ENCODE measurements around the gene MRPS17. TPM values are rescaled to one million over a fixed set of nuclear protein-coding genes. Genes with fewer than 3 reads are reported as not detected.

The MRPS17 gene
- total and polyA plus RNA-seq, 2 experiments from 2014 or later: 13.7 to 26.1 TPM

- Histone ChIP-seq H3K27me3 (no peaks in the 10 kb centered on the region), H3K9me3 (ENCODE audit: low read depth) (no peaks in the 10 kb centered on the region), H3K4me1 (ENCODE audit: insufficient read depth) (no peaks in the 10 kb centered on the region), H3K4me2 (no peak overlapping the region), H3K9me2 (replicated peaks; ENCODE audit: insufficient read depth) (no peaks in the 10 kb centered on the region), H2AFZ (no peak overlapping the region), H3K79me2 (no peaks in the 10 kb centered on the region), H3K36me3 (replicated peaks; ENCODE audit: insufficient read depth, low read depth) (no peaks in the 10 kb centered on the region), H3K27ac (peak overlapping the region; percentile 18), H3K4me3 (no peak overlapping the region), H4K20me1 (ENCODE audit: insufficient read depth, poor library complexity, severe bottlenecking) (no peaks in the 10 kb centered on the region)
- no peak for DNase-seq (ENCODE audit: low spot score)
- TF ChIP-seq EZH2phosphoT487 (IDR thresholded peaks at IDR 0.05; ENCODE audit: low read depth, severe bottlenecking, unreplicated experiment) (no peak), EZH2 (IDR thresholded peaks at IDR 0.05; ENCODE audit: borderline replicate concordance) (no peak), CTCF (IDR thresholded peaks at IDR 0.05; ENCODE audit: poor library complexity) (no peak)
- WGBS (ENCODE audit: low lambda C conversion rate, missing lambda C conversion rate): 80% methylated on average over 8 of the region's 8 CpGs
These were observed 45.3 kb downstream of the MRPS17 start for GRCh38 chr7:55996856-55997500.

GRCh38 chr7:56003749-56004148 is 52.1 kb downstream of the MRPS17 start:
- no peaks in the 10 kb centered on the region for H3K9me2 ChIP-seq (replicated peaks; ENCODE audit: insufficient read depth)
- no peaks in the 10 kb centered on the region for H4K20me1 ChIP-seq (ENCODE audit: insufficient read depth, poor library complexity, severe bottlenecking)
- H3K36me3 ChIP-seq (replicated peaks; ENCODE audit: insufficient read depth, low read depth): no peaks in the 10 kb centered on the region
- no peak overlapping the region for H3K4me2 ChIP-seq
- no peak for DNase-seq (ENCODE audit: low spot score)
- no peak overlapping the region for H2AFZ ChIP-seq
- H3K9me3 ChIP-seq (ENCODE audit: low read depth): no peaks in the 10 kb centered on the region
- H3K27ac ChIP-seq: no peak overlapping the region
- H3K27me3 ChIP-seq: no peaks in the 10 kb centered on the region
- H3K4me3 ChIP-seq: no peak overlapping the region
- TF ChIP-seq EZH2 (IDR thresholded peaks at IDR 0.05; ENCODE audit: borderline replicate concordance) (no peak), EZH2phosphoT487 (IDR thresholded peaks at IDR 0.05; ENCODE audit: low read depth, severe bottlenecking, unreplicated experiment) (no peak), CTCF (IDR thresholded peaks at IDR 0.05; ENCODE audit: poor library complexity) (no peak)
- no peaks in the 10 kb centered on the region for H3K79me2 ChIP-seq
- WGBS (ENCODE audit: low lambda C conversion rate, missing lambda C conversion rate): 96% methylated on average over 4 of the region's 4 CpGs
- peaks cover 10% of the 10 kb centered on the region for H3K4me1 ChIP-seq (ENCODE audit: insufficient read depth)

Other genes starting within 250 kb of the MRPS17 start
- not detected in 2 replicates for gene SEPTIN14, start 89.1 kb upstream of the MRPS17 start, total RNA-seq
- not detected in 2 replicates for gene SEPTIN14, start 89.1 kb upstream of the MRPS17 start, polyA plus RNA-seq
- 4.8 and 5.4 TPM in 2 replicates for gene ZNF713, start 64.4 kb upstream of the MRPS17 start, total RNA-seq
- gene ZNF713, start 64.4 kb upstream of the MRPS17 start, polyA plus RNA-seq: 1.8 and 1.9 TPM in 2 replicates
- gene NIPSNAP2, start 12.7 kb downstream of the MRPS17 start, total RNA-seq: 46.0 and 47.6 TPM in 2 replicates
- gene NIPSNAP2, start 12.7 kb downstream of the MRPS17 start, polyA plus RNA-seq: 46.2 and 51.6 TPM in 2 replicates
- gene PSPH, start 99.6 kb downstream of the MRPS17 start, total RNA-seq: 160 TPM in 2 replicates
- gene PSPH, start 99.6 kb downstream of the MRPS17 start, polyA plus RNA-seq: 35.5 and 48.0 TPM in 2 replicates
- gene CCT6A, start 99.9 kb downstream of the MRPS17 start, total RNA-seq: 166 and 206 TPM in 2 replicates
- 121 and 131 TPM in 2 replicates for gene CCT6A, start 99.9 kb downstream of the MRPS17 start, polyA plus RNA-seq
- gene SUMF2, start 112.4 kb downstream of the MRPS17 start, total RNA-seq: 139 and 161 TPM in 2 replicates
- gene SUMF2, start 112.4 kb downstream of the MRPS17 start, polyA plus RNA-seq: 163 and 181 TPM in 2 replicates
- gene PHKG1, start 141.1 kb downstream of the MRPS17 start, total RNA-seq: not detected in 2 replicates
- 0.13 and 0.28 TPM in 2 replicates for gene PHKG1, start 141.1 kb downstream of the MRPS17 start, polyA plus RNA-seq
- gene CHCHD2, start 154.6 kb downstream of the MRPS17 start, total RNA-seq: 121 and 124 TPM in 2 replicates
- 173 and 189 TPM in 2 replicates for gene CHCHD2, start 154.6 kb downstream of the MRPS17 start, polyA plus RNA-seq
- gene NUPR2, start 164.5 kb downstream of the MRPS17 start, total RNA-seq: not detected in 2 replicates
- gene NUPR2, start 164.5 kb downstream of the MRPS17 start, polyA plus RNA-seq: not detected in 2 replicates

All from hepatocyte (in vitro differentiated cells).